ENCODE results near the gene SEMA3F. TPM values are rescaled to one million over a fixed set of nuclear protein-coding genes. Genes with fewer than 3 reads are reported as not detected.

The SEMA3F gene
- total and polyA plus RNA-seq, 9 donors, result 1.9 to 31.5 (median 7.2) TPM

- no peaks in the 10 kb centered on the region for H3K9me3 ChIP-seq
- H3K4me3 ChIP-seq, result no peak overlapping the region
- no peak overlapping the region for H3K27ac ChIP-seq
- 84 to 87% (median 84%) methylated on average over 10 of the region's 10 CpGs for WGBS, 3 donors
- H3K36me3 ChIP-seq, result no peaks in the 10 kb centered on the region
- H3K4me1 ChIP-seq (ENCODE audit: insufficient read depth), result no peaks in the 10 kb centered on the region
- intact Hi-C loops (cut with DNase I), result no loop called here
- TF ChIP-seq POLR2A (IDR thresholded peaks at IDR 0.05) (no peak), CTCF (IDR thresholded peaks at IDR 0.05) (no peak), EP300 (IDR thresholded peaks at IDR 0.05) (no peak)
- peak in 1 of 5 donors; percentile 25 for DNase-seq
- H3K27me3 ChIP-seq, result no peaks in the 10 kb centered on the region
Observed at GRCh38 chr3:50201573-50202315, 46.6 kb downstream of the SEMA3F start.

- intact Hi-C loops (cut with DNase I), result no loop called here
- Histone ChIP-seq H3K36me3 (no peaks in the 10 kb centered on the region), H3K9me3 (no peaks in the 10 kb centered on the region), H3K27ac (no peak overlapping the region), H3K27me3 (no peaks in the 10 kb centered on the region), H3K4me1 (ENCODE audit: insufficient read depth) (no peaks in the 10 kb centered on the region), H3K4me3 (no peak overlapping the region)
- 73 to 76% (median 75%) methylated on average over 16 of the region's 16 CpGs for WGBS, 3 donors
- no peak for DNase-seq
- TF ChIP-seq POLR2A (IDR thresholded peaks at IDR 0.05), result no peak
- no peak for TF ChIP-seq EP300 (IDR thresholded peaks at IDR 0.05)
- TF ChIP-seq CTCF (IDR thresholded peaks at IDR 0.05), result no peak
Observed at GRCh38 chr3:50202353-50203112, 47.4 kb downstream of the SEMA3F start.

- 59 to 77% (median 64%) methylated on average over 7 to 9 of the region's 9 CpGs for WGBS, 3 donors
- intact Hi-C loops (cut with DNase I), result no loop called here
- no peaks in the 10 kb centered on the region for H3K9me3 ChIP-seq
- H3K4me3 ChIP-seq, result no peak overlapping the region
- TF ChIP-seq EP300 (IDR thresholded peaks at IDR 0.05), result no peak
- H3K36me3 ChIP-seq, result no peaks in the 10 kb centered on the region
- peak in 1 of 5 donors; percentile 20 for DNase-seq
- no peaks in the 10 kb centered on the region for H3K27me3 ChIP-seq
- no peaks in the 10 kb centered on the region for H3K4me1 ChIP-seq (ENCODE audit: insufficient read depth)
- no peak overlapping the region for H3K27ac ChIP-seq
Observed at GRCh38 chr3:50203113-50203808, 48.1 kb downstream of the SEMA3F start.

- peak in 1 of 5 donors; percentile 28 for DNase-seq
- no peak for TF ChIP-seq CTCF (IDR thresholded peaks at IDR 0.05)
- TF ChIP-seq POLR2A (IDR thresholded peaks at IDR 0.05), result no peak
- TF ChIP-seq EP300 (IDR thresholded peaks at IDR 0.05), result no peak
- Histone ChIP-seq H3K27me3 (no peaks in the 10 kb centered on the region), H3K9me3 (no peaks in the 10 kb centered on the region), H3K4me1 (ENCODE audit: insufficient read depth) (peaks cover 6% of the 10 kb centered on the region), H3K27ac (no peak overlapping the region), H3K36me3 (no peaks in the 10 kb centered on the region), H3K4me3 (no peak overlapping the region)
- WGBS, 3 donors, result 64 to 74% (median 71%) methylated on average over 10 to 12 of the region's 12 CpGs
- intact Hi-C loops (cut with DNase I), result no loop called here
Observed at GRCh38 chr3:50203809-50204803, 49.0 kb downstream of the SEMA3F start.

Measured in ovary (tissue), 9 donors.